ENCODE data around the gene ACTR3C. TPM values are rescaled to one million over a fixed set of nuclear protein-coding genes. Genes with fewer than 3 reads are reported as not detected.
"Not testable (repeated sequence)": the region's sequence is repeated elsewhere in the genome, so short reads cannot be mapped to it uniquely, and the experiment has no call there.

Gene ACTR3C
- total and polyA plus RNA-seq, 4 donors = 6.8 to 34.2 (median 10.5) TPM

DNA sequence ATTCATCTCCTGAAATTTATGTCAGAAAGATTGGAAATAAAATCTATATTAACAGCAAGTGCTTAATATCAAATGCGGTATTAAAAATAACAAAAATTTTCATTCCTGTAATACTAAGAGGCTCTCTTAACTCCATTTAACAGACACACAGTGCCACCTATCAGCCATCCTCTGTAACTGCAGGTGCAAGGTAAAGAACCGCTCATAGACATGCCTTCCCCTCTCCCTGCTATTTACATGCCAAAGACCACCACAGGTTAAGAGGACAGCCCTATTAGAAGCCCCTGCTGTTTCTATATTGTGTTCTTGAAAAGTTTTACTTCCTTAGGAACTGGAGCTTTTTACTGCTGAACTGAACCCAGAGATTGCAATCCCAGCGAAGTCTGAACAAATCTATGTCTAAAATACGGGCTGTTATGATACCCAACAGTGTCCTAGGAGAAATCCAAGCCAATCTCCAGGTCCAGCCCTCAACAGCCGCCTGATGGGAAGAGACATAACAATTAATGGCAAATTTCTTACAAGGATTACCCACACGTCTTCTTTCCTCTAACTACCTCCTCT is 47.1 kb downstream of the ACTR3C start:
- DNase-seq (peak; percentile 17 to 33 (median 26)), ATAC-seq (ENCODE audit: insufficient read depth, low FRiP score) (peak; percentile 72)
- H3K27ac ChIP-seq (ENCODE audit: low read depth in 1 of 2, low read length in 1 of 2); H3K4me1 ChIP-seq (ENCODE audit: control insufficient read depth in 5 of 5, insufficient read depth in 5 of 5, low read length in 5 of 5); H3K4me3 ChIP-seq; H3K9ac ChIP-seq (ENCODE audit: insufficient read depth in 1 of 2, low read length in 2 of 2); H3K27me3 ChIP-seq (ENCODE audit: control insufficient read depth in 3 of 3, insufficient read depth in 3 of 3, low read length in 2 of 3); H3K9me3 ChIP-seq (ENCODE audit: control insufficient read depth in 4 of 4, insufficient read depth in 3 of 4, low read length in 3 of 4); H3K36me3 ChIP-seq (ENCODE audit: control insufficient read depth in 4 of 4, insufficient read depth in 4 of 4, low read length in 4 of 4): not testable (repeated sequence)
- TF ChIP-seq, protein P1, sequence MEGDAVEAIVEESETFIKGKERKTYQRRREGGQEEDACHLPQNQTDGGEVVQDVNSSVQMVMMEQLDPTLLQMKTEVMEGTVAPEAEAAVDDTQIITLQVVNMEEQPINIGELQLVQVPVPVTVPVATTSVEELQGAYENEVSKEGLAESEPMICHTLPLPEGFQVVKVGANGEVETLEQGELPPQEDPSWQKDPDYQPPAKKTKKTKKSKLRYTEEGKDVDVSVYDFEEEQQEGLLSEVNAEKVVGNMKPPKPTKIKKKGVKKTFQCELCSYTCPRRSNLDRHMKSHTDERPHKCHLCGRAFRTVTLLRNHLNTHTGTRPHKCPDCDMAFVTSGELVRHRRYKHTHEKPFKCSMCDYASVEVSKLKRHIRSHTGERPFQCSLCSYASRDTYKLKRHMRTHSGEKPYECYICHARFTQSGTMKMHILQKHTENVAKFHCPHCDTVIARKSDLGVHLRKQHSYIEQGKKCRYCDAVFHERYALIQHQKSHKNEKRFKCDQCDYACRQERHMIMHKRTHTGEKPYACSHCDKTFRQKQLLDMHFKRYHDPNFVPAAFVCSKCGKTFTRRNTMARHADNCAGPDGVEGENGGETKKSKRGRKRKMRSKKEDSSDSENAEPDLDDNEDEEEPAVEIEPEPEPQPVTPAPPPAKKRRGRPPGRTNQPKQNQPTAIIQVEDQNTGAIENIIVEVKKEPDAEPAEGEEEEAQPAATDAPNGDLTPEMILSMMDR (IDR thresholded peaks at IDR 0.05; ENCODE audit: control extremely low read depth, extremely low read depth) = peak; percentile 45
- WGBS, 2 donors = 59 to 69% methylated on average over 6 of the region's 6 CpGs

DNA sequence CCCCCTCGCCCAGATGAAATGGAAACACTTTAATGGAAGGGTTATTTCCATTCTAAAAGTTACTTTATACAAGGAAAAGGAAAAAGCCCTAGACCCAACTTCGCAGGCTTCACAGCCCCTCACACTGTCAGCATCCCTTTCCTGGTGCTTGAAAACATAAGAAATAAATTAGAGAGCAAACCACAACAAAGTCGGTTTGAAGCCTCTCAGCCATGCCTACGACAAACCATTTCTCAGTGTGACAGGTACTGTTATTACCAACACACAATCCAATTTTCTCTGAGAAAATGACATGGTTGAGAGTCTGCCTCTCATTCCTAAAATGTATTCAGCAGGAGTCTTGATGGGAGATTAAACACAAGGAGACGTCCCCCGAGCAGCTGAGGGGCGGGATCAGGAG is 51.4 kb downstream of the ACTR3C start:
- H3K9me3 ChIP-seq (ENCODE audit: control insufficient read depth in 4 of 4, insufficient read depth in 3 of 4, low read length in 3 of 4); H3K27ac ChIP-seq (ENCODE audit: low read depth in 1 of 2, low read length in 1 of 2); ATAC-seq (ENCODE audit: insufficient read depth, low FRiP score); H3K4me1 ChIP-seq (ENCODE audit: control insufficient read depth in 5 of 5, insufficient read depth in 5 of 5, low read length in 5 of 5); H3K27me3 ChIP-seq (ENCODE audit: control insufficient read depth in 3 of 3, insufficient read depth in 3 of 3, low read length in 2 of 3); H3K4me3 ChIP-seq; H3K36me3 ChIP-seq (ENCODE audit: control insufficient read depth in 4 of 4, insufficient read depth in 4 of 4, low read length in 4 of 4); H3K9ac ChIP-seq (ENCODE audit: insufficient read depth in 1 of 2, low read length in 2 of 2); DNase-seq: not testable (repeated sequence)
- 81 to 88% methylated on average over 6 of the region's 7 CpGs for WGBS, 2 donors

DNA sequence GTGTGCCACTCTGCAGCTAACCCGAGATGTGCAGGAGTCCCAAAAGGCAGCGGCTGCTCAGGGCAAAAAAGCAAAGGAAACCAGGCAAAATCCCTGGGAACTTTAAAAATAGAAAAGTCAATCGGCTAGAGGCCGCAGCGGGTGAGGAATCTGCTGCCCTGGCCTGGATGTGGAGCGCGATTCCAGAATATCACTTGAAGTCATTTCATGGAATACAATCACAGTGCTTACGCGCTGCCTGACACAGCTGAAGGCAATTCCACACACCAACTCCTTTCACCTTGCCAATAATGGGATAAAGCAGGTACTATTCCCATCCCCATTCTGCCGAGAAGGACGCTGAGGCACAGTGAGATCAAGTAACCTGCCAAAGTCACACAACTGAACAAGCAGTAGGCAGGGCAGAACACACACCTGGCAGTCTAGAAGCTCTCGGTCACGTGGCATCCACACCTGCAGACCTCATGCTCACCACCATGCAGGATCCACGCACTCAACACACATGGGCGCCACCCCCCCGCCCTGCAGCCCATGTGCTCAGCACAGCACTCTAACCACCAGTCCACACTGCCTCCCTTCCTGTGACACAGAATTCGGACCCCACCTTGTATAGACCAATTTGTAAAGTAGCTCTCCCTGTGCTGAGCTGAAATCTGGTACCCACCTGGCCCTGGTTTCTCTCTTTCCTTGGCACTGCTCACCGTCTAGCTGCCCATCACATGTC is 53.1 kb downstream of the ACTR3C start:
- not testable (repeated sequence) for H3K4me1 ChIP-seq (ENCODE audit: control insufficient read depth in 5 of 5, insufficient read depth in 5 of 5, low read length in 5 of 5); ATAC-seq (ENCODE audit: insufficient read depth, low FRiP score); H3K9ac ChIP-seq (ENCODE audit: insufficient read depth in 1 of 2, low read length in 2 of 2); H3K9me3 ChIP-seq (ENCODE audit: control insufficient read depth in 4 of 4, insufficient read depth in 3 of 4, low read length in 3 of 4); H3K27me3 ChIP-seq (ENCODE audit: control insufficient read depth in 3 of 3, insufficient read depth in 3 of 3, low read length in 2 of 3); DNase-seq; H3K27ac ChIP-seq (ENCODE audit: low read depth in 1 of 2, low read length in 1 of 2); H3K36me3 ChIP-seq (ENCODE audit: control insufficient read depth in 4 of 4, insufficient read depth in 4 of 4, low read length in 4 of 4); H3K4me3 ChIP-seq
- 91 to 94% methylated on average over 8 to 10 of the region's 18 CpGs for WGBS, 2 donors

DNA sequence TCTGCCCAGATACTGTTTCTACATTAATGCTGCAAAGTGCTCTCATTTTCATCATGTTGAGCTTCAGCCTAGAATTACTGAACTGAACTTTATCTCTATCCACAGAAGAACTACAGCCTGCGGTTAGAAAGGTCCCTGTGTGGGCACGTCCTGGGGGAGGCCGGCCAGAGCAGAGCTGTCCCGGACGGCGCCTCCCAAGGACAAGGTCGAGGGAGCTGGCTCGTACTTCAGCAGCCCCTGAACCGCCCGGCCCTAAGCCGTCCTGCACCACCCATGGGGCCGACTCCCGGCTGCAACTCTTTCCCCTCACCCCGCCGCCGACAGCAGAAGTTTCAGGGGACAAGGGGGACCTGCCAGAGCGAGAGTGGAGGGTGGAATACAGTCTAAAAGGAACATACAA is 54.5 kb downstream of the ACTR3C start:
- not testable (repeated sequence) for H3K9ac ChIP-seq (ENCODE audit: insufficient read depth in 1 of 2, low read length in 2 of 2); ATAC-seq (ENCODE audit: insufficient read depth, low FRiP score); H3K27ac ChIP-seq (ENCODE audit: low read depth in 1 of 2, low read length in 1 of 2); H3K4me1 ChIP-seq (ENCODE audit: control insufficient read depth in 5 of 5, insufficient read depth in 5 of 5, low read length in 5 of 5); H3K4me3 ChIP-seq; H3K27me3 ChIP-seq (ENCODE audit: control insufficient read depth in 3 of 3, insufficient read depth in 3 of 3, low read length in 2 of 3); DNase-seq; H3K36me3 ChIP-seq (ENCODE audit: control insufficient read depth in 4 of 4, insufficient read depth in 4 of 4, low read length in 4 of 4); H3K9me3 ChIP-seq (ENCODE audit: control insufficient read depth in 4 of 4, insufficient read depth in 3 of 4, low read length in 3 of 4)
- no CpG with 5 or more reads among the region's 17 CpGs for WGBS, 2 donors

DNA sequence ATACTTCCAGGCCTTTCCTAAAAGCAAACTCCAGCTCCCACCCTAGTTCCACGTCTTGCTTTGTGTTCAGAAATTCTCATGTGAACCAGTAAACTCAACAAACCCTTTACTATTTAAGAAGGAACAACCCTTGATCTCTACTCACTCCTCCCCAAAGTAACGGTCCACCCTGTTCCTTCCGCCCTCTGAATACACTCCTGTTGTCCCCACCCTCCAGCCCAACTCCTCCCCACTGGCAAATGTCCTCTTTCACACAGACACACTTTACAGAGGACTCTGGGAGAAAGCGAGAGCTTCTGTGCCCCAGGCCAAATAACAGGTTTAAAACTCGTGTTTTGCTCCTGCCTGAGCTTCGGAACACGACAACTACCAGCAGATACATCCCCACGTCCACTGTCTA is 55.1 kb downstream of the ACTR3C start:
- not testable (repeated sequence) for H3K9ac ChIP-seq (ENCODE audit: insufficient read depth in 1 of 2, low read length in 2 of 2); ATAC-seq (ENCODE audit: insufficient read depth, low FRiP score); H3K36me3 ChIP-seq (ENCODE audit: control insufficient read depth in 4 of 4, insufficient read depth in 4 of 4, low read length in 4 of 4); H3K27me3 ChIP-seq (ENCODE audit: control insufficient read depth in 3 of 3, insufficient read depth in 3 of 3, low read length in 2 of 3); H3K27ac ChIP-seq (ENCODE audit: low read depth in 1 of 2, low read length in 1 of 2); DNase-seq; H3K4me1 ChIP-seq (ENCODE audit: control insufficient read depth in 5 of 5, insufficient read depth in 5 of 5, low read length in 5 of 5); H3K4me3 ChIP-seq; H3K9me3 ChIP-seq (ENCODE audit: control insufficient read depth in 4 of 4, insufficient read depth in 3 of 4, low read length in 3 of 4)
- WGBS, 2 donors = 73 to 84% methylated on average over 1 of the region's 8 CpGs

DNA sequence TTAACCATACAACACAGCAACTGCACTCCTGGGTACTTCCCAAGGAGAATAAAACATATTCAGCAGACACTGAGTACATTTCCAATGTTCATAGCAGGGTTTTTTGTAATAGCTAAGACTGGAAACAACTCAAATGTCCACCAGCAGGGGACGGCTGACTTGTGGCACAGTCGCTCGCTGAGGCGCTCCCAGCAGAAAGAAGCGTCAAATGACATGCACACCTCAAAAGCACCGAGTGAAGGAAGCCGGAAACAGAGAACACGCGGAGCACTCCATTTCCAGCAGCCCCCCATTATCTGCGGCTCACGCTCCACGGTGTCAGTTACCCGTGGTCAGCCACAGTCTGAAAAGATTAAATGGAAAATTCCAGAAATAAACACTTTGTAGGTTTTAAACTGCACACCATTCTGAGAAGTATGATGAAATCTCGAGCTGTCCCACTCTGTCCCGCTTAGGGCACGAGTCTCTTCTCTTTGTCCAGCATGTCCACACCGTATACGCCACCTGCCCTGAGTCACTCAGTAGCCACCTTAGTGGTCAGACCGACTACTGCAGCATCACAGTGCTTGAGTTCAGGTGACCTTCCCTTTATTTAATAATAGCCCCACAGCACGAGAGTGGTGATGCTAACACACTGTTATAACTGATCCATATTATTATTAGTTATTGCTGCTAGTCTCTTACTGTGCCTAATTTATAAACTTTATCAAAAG is 56.2 kb downstream of the ACTR3C start:
- H3K4me3 ChIP-seq; H3K27ac ChIP-seq (ENCODE audit: low read depth in 1 of 2, low read length in 1 of 2); H3K9me3 ChIP-seq (ENCODE audit: control insufficient read depth in 4 of 4, insufficient read depth in 3 of 4, low read length in 3 of 4); ATAC-seq (ENCODE audit: insufficient read depth, low FRiP score); H3K4me1 ChIP-seq (ENCODE audit: control insufficient read depth in 5 of 5, insufficient read depth in 5 of 5, low read length in 5 of 5); DNase-seq; H3K36me3 ChIP-seq (ENCODE audit: control insufficient read depth in 4 of 4, insufficient read depth in 4 of 4, low read length in 4 of 4); H3K27me3 ChIP-seq (ENCODE audit: control insufficient read depth in 3 of 3, insufficient read depth in 3 of 3, low read length in 2 of 3); H3K9ac ChIP-seq (ENCODE audit: insufficient read depth in 1 of 2, low read length in 2 of 2): not testable (repeated sequence)
- WGBS, 2 donors = 77 to 86% methylated on average over 20 of the region's 20 CpGs

DNA sequence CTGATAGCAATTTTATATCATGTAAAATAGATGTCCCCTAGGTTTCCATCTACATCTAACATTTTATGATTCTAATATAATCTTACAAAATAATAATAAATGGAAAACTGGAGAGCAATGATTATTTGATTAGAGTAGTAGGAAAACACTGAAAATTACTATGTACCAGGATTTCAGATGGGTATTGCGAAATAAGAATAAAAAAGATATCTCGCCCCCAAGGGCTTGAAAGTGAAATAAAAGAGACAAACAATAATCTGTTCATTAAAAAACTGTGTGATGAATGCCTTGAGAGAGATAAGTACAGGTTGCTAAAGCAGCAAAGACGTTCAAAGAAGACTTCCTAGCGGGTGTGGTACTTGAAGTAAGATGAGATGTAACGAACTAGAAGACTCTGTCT is 60.7 kb downstream of the ACTR3C start:
- not testable (repeated sequence) for H3K4me1 ChIP-seq (ENCODE audit: control insufficient read depth in 5 of 5, insufficient read depth in 5 of 5, low read length in 5 of 5); H3K36me3 ChIP-seq (ENCODE audit: control insufficient read depth in 4 of 4, insufficient read depth in 4 of 4, low read length in 4 of 4); H3K4me3 ChIP-seq; ATAC-seq (ENCODE audit: insufficient read depth, low FRiP score); H3K9ac ChIP-seq (ENCODE audit: insufficient read depth in 1 of 2, low read length in 2 of 2); DNase-seq; H3K27me3 ChIP-seq (ENCODE audit: control insufficient read depth in 3 of 3, insufficient read depth in 3 of 3, low read length in 2 of 3); H3K9me3 ChIP-seq (ENCODE audit: control insufficient read depth in 4 of 4, insufficient read depth in 3 of 4, low read length in 3 of 4); H3K27ac ChIP-seq (ENCODE audit: low read depth in 1 of 2, low read length in 1 of 2)
- WGBS, 2 donors = 85% methylated on average over 5 of the region's 5 CpGs
